Spleen (tissue), 7 donors: ENCODE results near the gene SPTLC3.

Experiments used
- POLR2A ChIP-seq, 3 donors: fragments of 450-650 bp; IDR thresholded peaks; one replicate each; pipeline ENCODE4 v1.5.1; 2017; ENCODE audit warnings: antibody characterized with exemption in 3 of 3, mild to moderate bottlenecking in 1 of 3
- POLR2AphosphoS5 ChIP-seq, 3 donors: sonication (generic); formaldehyde crosslinking; IDR thresholded peaks; one replicate each; pipeline ENCODE4 v1.5.1; 2017; ENCODE audit warnings: antibody characterized with exemption in 3 of 3
- TF ChIP-seq, protein P1 (sequence below), 11 experiments: fragments of 200-600 bp in 7 of 11; fragments of 450-650 bp in 4 of 11; sonication (generic) in 4 of 11; IDR thresholded peaks in 8 of 11; conservative IDR thresholded peaks in 3 of 11; 1 replicate in 7 of 11; 2 replicates in 4 of 11; pipeline versions ENCODE4 v1.4.0 to v1.8.0; 2016 to 2021; ENCODE audit warnings: antibody characterized with exemption in 11 of 11, inconsistent platforms in 4 of 11, mild to moderate bottlenecking in 1 of 11
- donor health status: DM: no; HTN: no; CAD: no; lungs with moderate emphysema.
- donor health status: DM: no; HTN: no; CAD: no.
- donor health status: DM: no; HTN: no; CAD: no.

- TF ChIP-seq, protein P1, sequence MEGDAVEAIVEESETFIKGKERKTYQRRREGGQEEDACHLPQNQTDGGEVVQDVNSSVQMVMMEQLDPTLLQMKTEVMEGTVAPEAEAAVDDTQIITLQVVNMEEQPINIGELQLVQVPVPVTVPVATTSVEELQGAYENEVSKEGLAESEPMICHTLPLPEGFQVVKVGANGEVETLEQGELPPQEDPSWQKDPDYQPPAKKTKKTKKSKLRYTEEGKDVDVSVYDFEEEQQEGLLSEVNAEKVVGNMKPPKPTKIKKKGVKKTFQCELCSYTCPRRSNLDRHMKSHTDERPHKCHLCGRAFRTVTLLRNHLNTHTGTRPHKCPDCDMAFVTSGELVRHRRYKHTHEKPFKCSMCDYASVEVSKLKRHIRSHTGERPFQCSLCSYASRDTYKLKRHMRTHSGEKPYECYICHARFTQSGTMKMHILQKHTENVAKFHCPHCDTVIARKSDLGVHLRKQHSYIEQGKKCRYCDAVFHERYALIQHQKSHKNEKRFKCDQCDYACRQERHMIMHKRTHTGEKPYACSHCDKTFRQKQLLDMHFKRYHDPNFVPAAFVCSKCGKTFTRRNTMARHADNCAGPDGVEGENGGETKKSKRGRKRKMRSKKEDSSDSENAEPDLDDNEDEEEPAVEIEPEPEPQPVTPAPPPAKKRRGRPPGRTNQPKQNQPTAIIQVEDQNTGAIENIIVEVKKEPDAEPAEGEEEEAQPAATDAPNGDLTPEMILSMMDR (IDR thresholded peaks at IDR 0.05 in 8 of 11, conservative IDR thresholded peaks at IDR 0.05 in 3 of 11): no peak
- TF ChIP-seq POLR2A (IDR thresholded peaks at IDR 0.05): no peak
- no peak for TF ChIP-seq POLR2AphosphoS5 (IDR thresholded peaks at IDR 0.05)
Measured at GRCh38 chr20:12968472-12968871, 40.3 kb upstream of the SPTLC3 start.
